ENCODE results near the gene NUAK2.

Gene NUAK2

GRCh38 chr1:205258719-205259118 lies 62.8 kb downstream of the NUAK2 start:
- Mint-ChIP-seq H3K36me3 (ENCODE audit: low read depth) (no peaks in the 10 kb centered on the region), H3K4me3 (no peak overlapping the region), H3K27me3 (ENCODE audit: low read depth, poor library complexity) (peaks cover 5% of the 10 kb centered on the region), H3K9me3 (no peaks in the 10 kb centered on the region), H3K27ac (no peak overlapping the region), H3K4me1 (peaks cover 30% of the 10 kb centered on the region)
- TF ChIP-seq CTCF (IDR thresholded peaks at IDR 0.05), result no peak
- DNase-seq, result no peak

GRCh38 chr1:205258261-205258691 lies 63.3 kb downstream of the NUAK2 start:
- Mint-ChIP-seq H3K36me3 (ENCODE audit: low read depth) (no peaks in the 10 kb centered on the region), H3K4me1 (peaks cover 31% of the 10 kb centered on the region), H3K27ac (no peak overlapping the region), H3K4me3 (no peak overlapping the region), H3K9me3 (no peaks in the 10 kb centered on the region), H3K27me3 (ENCODE audit: low read depth, poor library complexity) (peaks cover 5% of the 10 kb centered on the region)
- no peak for TF ChIP-seq CTCF (IDR thresholded peaks at IDR 0.05)
- no peak for DNase-seq

GRCh38 chr1:205257735-205258134 lies 63.8 kb downstream of the NUAK2 start:
- no peaks in the 10 kb centered on the region for H3K36me3 Mint-ChIP-seq (ENCODE audit: low read depth)
- H3K27ac Mint-ChIP-seq, result peak overlapping the region; percentile 57
- peaks cover 33% of the 10 kb centered on the region for H3K4me1 Mint-ChIP-seq
- no peak for TF ChIP-seq CTCF (IDR thresholded peaks at IDR 0.05)
- no peak overlapping the region for H3K4me3 Mint-ChIP-seq
- peaks cover 5% of the 10 kb centered on the region for H3K27me3 Mint-ChIP-seq (ENCODE audit: low read depth, poor library complexity)
- no peaks in the 10 kb centered on the region for H3K9me3 Mint-ChIP-seq
- DNase-seq, result no peak

GRCh38 chr1:205256951-205257625 lies 64.5 kb downstream of the NUAK2 start:
- Mint-ChIP-seq H3K4me1 (peaks cover 26% of the 10 kb centered on the region), H3K27ac (no peak overlapping the region)

GRCh38 chr1:205255941-205256780 lies 65.4 kb downstream of the NUAK2 start:
- Mint-ChIP-seq H3K27ac (no peak overlapping the region), H3K27me3 (ENCODE audit: low read depth, poor library complexity) (peaks cover 5% of the 10 kb centered on the region), H3K9me3 (no peaks in the 10 kb centered on the region), H3K36me3 (ENCODE audit: low read depth) (no peaks in the 10 kb centered on the region), H3K4me3 (no peak overlapping the region), H3K4me1 (peaks cover 23% of the 10 kb centered on the region)
- peak; percentile 96 for TF ChIP-seq CTCF (IDR thresholded peaks at IDR 0.05)
- peak; percentile 93 for DNase-seq

More at GRCh38 chr1:205256951-205257625, 64.5 kb downstream of the NUAK2 start:
- Mint-ChIP-seq H3K27me3 (ENCODE audit: low read depth, poor library complexity) (peaks cover 5% of the 10 kb centered on the region), H3K36me3 (ENCODE audit: low read depth) (no peaks in the 10 kb centered on the region), H3K9me3 (no peaks in the 10 kb centered on the region), H3K4me3 (no peak overlapping the region)
- no peak for TF ChIP-seq CTCF (IDR thresholded peaks at IDR 0.05)
- DNase-seq, result no peak

Measured in nephron progenitor cell (in vitro differentiated cells).